GM20000 (cell line): ENCODE data around the gene RAB31.
"Not testable (repeated sequence)": the region's sequence is repeated elsewhere in the genome, so short reads cannot be mapped to it uniquely, and the experiment has no call there.

Experiments
- DNase-seq: peaks from one replicate; pipeline ENCODE4 v3.0.0; 2012; ENCODE audit warnings: low spot score
- TF ChIP-seq, protein P1 (sequence below): IDR thresholded peaks from 2 replicates; pipeline ENCODE4 v1.5.1; 2012; ENCODE audit warnings: mild to moderate bottlenecking, control low read depth; ENCODE audit errors: extremely low read depth, missing control alignments

Gene RAB31

DNA sequence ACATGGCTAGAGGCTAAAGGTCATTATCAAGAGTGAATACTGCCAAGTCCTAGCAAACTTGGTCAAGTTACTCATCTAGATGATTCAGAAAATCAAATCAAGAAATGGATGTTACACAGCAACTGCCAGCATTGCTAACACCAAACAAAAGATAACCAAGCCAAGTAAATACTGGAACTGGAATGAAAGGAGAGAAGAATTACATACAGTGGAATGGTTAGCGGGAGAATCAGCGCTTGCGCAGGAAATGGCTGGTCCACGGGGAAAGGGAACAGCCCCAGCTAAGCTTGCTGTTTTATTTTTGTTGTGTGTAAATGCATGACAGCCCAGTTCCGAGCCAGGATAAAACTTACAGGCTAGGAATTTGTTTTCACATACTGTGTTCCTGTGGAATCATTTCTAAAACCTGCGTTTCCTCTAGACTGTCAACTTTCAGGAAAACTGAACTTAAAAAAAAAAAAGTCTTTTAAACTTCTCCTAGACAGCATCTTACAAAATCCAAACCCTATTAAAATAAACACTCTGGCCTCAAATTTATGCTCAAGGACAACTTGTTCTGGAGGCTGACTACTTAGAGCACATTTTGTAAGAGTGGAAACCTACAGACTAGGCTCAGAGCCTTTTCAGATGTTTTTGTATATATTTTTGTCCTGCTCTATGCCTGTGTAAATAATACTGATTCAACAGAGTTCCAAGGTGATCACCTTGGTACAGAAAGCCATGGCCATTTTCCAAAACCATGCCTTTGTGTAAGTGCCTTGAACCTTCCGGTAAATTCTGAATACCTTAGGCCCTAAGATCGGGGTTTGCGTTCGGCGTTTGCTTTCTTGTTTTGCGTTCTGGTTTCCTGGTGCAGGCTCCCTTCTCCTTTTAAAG is 146.9 kb downstream of the RAB31 start:
- DNase-seq: no peak
- TF ChIP-seq, protein P1, sequence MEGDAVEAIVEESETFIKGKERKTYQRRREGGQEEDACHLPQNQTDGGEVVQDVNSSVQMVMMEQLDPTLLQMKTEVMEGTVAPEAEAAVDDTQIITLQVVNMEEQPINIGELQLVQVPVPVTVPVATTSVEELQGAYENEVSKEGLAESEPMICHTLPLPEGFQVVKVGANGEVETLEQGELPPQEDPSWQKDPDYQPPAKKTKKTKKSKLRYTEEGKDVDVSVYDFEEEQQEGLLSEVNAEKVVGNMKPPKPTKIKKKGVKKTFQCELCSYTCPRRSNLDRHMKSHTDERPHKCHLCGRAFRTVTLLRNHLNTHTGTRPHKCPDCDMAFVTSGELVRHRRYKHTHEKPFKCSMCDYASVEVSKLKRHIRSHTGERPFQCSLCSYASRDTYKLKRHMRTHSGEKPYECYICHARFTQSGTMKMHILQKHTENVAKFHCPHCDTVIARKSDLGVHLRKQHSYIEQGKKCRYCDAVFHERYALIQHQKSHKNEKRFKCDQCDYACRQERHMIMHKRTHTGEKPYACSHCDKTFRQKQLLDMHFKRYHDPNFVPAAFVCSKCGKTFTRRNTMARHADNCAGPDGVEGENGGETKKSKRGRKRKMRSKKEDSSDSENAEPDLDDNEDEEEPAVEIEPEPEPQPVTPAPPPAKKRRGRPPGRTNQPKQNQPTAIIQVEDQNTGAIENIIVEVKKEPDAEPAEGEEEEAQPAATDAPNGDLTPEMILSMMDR: no peak

GRCh38 chr18:9855681-9856080 is 147.6 kb downstream of the RAB31 start:
- DNase-seq: no peak
- TF ChIP-seq, protein P1: no peak

DNA sequence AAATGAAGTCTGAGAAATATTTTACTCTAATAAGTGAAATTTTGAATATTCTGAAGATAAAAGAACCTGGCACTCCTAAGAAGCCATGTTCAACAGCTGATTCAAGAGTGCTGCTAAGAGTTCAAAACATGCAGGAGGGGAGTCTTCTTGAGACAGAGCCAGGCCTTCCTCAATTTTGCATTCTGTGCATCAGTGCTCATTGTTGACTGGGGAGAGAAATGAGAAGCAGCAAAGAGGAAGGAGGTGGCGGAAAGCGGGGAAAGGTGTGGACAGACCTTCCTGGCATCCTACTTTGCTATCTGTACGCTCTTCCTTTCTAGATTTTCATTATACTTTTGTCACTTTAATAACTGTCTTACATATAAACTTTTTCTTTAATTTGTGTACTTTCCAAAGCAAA is 148.0 kb downstream of the RAB31 start:
- no peak for DNase-seq
- TF ChIP-seq, protein P1: no peak

DNA sequence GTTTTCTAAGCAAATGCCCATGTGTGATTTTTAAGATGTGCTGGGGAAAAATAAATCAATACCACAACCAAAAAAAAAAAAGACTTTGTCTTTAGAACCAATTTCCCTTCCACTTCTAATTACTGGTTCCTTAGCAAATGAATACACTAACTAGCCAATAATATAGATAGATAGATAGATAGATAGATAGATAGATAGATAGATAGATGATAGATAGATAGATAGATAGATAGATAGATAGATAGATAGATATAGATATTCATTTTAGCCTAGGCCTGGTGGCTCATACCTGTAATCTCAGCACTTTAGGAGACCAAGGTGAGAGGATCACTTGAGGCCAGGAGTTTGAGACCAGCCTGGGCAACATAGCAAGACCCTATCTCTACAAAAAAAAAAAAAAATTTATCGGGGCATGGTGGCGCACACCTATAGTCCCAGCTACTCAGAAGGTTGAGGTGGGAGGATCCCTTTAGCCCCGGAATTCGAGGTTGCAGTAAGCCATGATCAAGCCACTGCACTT is 149.4 kb downstream of the RAB31 start:
- DNase-seq: not testable (repeated sequence)

GRCh38 chr18:9858642-9859041 is 150.5 kb downstream of the RAB31 start:
- TF ChIP-seq, protein P1: no peak
- DNase-seq: no peak

GRCh38 chr18:9859232-9859631 is 151.1 kb downstream of the RAB31 start:
- TF ChIP-seq, protein P1: no peak
- DNase-seq: no peak

DNA sequence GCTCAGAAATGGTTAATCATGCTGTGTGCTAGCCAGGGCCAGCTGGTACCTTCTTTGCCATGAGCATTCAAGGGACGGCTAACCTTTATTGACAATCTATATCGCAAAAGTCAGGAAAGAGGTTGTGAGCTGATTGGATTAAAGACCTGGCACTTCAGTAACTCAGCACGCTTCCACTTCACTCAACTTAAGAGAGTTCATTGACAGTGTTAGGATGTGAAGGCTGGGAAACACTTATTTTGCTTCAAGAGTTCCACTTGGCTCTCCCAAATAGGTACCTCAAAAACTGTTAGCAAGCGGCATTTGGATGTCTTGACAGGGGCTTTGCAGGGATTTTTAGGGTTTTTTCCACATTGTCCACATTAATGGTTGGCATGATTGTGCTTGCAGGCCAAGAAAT is 152.6 kb downstream of the RAB31 start:
- TF ChIP-seq, protein P1: no peak
- DNase-seq: no peak

GRCh38 chr18:9861157-9861556 is 153.1 kb downstream of the RAB31 start:
- TF ChIP-seq, protein P1: no peak
- DNase-seq: peak; percentile 16
